GM20000 (cell line): ENCODE data around the gene DESI2.

Experiments used
- DNase-seq: peaks from one replicate; pipeline ENCODE4 v3.0.0; 2012; ENCODE audit warnings: low spot score
- CTCF ChIP-seq: IDR thresholded peaks from 2 replicates; pipeline ENCODE4 v1.5.1; 2012; ENCODE audit warnings: mild to moderate bottlenecking, control low read depth; ENCODE audit errors: extremely low read depth, missing control alignments

DESI2 gene

GRCh38 chr1:244705261-244706234 lies 52.6 kb downstream of the DESI2 start:
- no peak for DNase-seq
- no peak for TF ChIP-seq CTCF

GRCh38 chr1:244709076-244709475 lies 56.1 kb downstream of the DESI2 start:
- no peak for TF ChIP-seq CTCF
- DNase-seq = no peak

GRCh38 chr1:244709476-244710368 lies 56.8 kb downstream of the DESI2 start:
- no peak for DNase-seq
- TF ChIP-seq CTCF = no peak

GRCh38 chr1:244710474-244711062 lies 57.6 kb downstream of the DESI2 start:
- TF ChIP-seq CTCF = no peak
- DNase-seq = no peak

GRCh38 chr1:244712669-244713068 lies 59.7 kb downstream of the DESI2 start:
- DNase-seq = no peak
- no peak for TF ChIP-seq CTCF

- no peak for TF ChIP-seq CTCF
Observed at GRCh38 chr1:244713332-244713731, 60.4 kb downstream of the DESI2 start.

More at GRCh38 chr1:244713332-244713731, 60.4 kb downstream of the DESI2 start:
- DNase-seq = no peak
